H9 (cell line): ENCODE results near the gene LFNG. TPM values are rescaled to one million over a fixed set of nuclear protein-coding genes. Genes with fewer than 3 reads are reported as not detected.

Source experiments
- DNase-seq: peaks from one replicate; pipeline ENCODE4 v3.0.0-alpha.2; 2017
- H2AFZ ChIP-seq: one replicate; pipeline ENCODE4 v1.6.1; 2013; ENCODE audit warnings: mild to moderate bottlenecking, low read length, control low read depth, moderate library complexity
- H2AK5ac ChIP-seq: 2 replicates; pipeline ENCODE4 v1.6.1; 2013; ENCODE audit warnings: low read length, control low read depth, mixed read lengths; ENCODE audit not compliant: insufficient read length
- H2BK120ac ChIP-seq: one replicate; pipeline ENCODE4 v1.6.1; 2013; ENCODE audit warnings: low read depth, mild to moderate bottlenecking, low read length, control low read depth, inconsistent platforms; ENCODE audit not compliant: poor library complexity, severe bottlenecking
- H2BK12ac ChIP-seq: 2 replicates; pipeline ENCODE4 v1.6.1; 2013; ENCODE audit warnings: low read length, control low read depth, mixed read lengths, low read depth; ENCODE audit not compliant: insufficient read length
- H2BK15ac ChIP-seq: 2 replicates; pipeline ENCODE4 v1.6.1; 2013; ENCODE audit warnings: low read depth, low read length, control low read depth
- H2BK20ac ChIP-seq: one replicate; pipeline ENCODE4 v1.6.1; 2013; ENCODE audit warnings: low read depth, mild to moderate bottlenecking, low read length, control low read depth, inconsistent platforms; ENCODE audit not compliant: poor library complexity, severe bottlenecking
- H2BK5ac ChIP-seq: 2 replicates; pipeline ENCODE4 v1.6.1; 2013; ENCODE audit warnings: low read length, control low read depth, mixed read lengths; ENCODE audit not compliant: insufficient read length
- H3K14ac ChIP-seq: 2 replicates; pipeline ENCODE4 v1.6.1; 2013; ENCODE audit warnings: low read length, control low read depth; ENCODE audit not compliant: insufficient read depth
- H3K18ac ChIP-seq: 2 replicates; pipeline ENCODE4 v1.6.1; 2013; ENCODE audit warnings: low read depth, mild to moderate bottlenecking, mixed read lengths, low read length, control low read depth; ENCODE audit not compliant: insufficient read length
- H3K23ac ChIP-seq: 2 replicates; pipeline ENCODE4 v1.6.1; 2013; ENCODE audit warnings: low read length, control low read depth, mixed read lengths, low read depth; ENCODE audit not compliant: insufficient read length
- H3K23me2 ChIP-seq: 2 replicates; pipeline ENCODE4 v1.6.1; 2013; ENCODE audit warnings: low read depth, mild to moderate bottlenecking, mixed read lengths, low read length, control low read depth; ENCODE audit not compliant: insufficient read length, poor library complexity, severe bottlenecking
- H3K27ac ChIP-seq: 2 replicates; pipeline ENCODE4 v1.5.1; 2013; ENCODE audit warnings: low read length, control low read depth, mixed read lengths, low read depth; ENCODE audit not compliant: insufficient read length
- H3K27me3 ChIP-seq: 2 replicates; pipeline ENCODE4 v1.6.1; 2013; ENCODE audit warnings: low read length, control low read depth, inconsistent platforms; ENCODE audit not compliant: insufficient read depth
- H3K4ac ChIP-seq: 2 replicates; pipeline ENCODE4 v1.6.1; 2013; ENCODE audit warnings: low read depth, mild to moderate bottlenecking, control low read depth, inconsistent platforms, low read length, moderate library complexity
- H3K4me1 ChIP-seq: 2 replicates; pipeline ENCODE4 v1.6.1; 2013; ENCODE audit warnings: low read length, control low read depth, inconsistent platforms; ENCODE audit not compliant: insufficient read depth
- H3K4me2 ChIP-seq: 2 replicates; pipeline ENCODE4 v1.6.1; 2013; ENCODE audit warnings: low read length, control low read depth, mixed read lengths; ENCODE audit not compliant: insufficient read length, insufficient read depth
- H3K56ac ChIP-seq: 2 replicates; pipeline ENCODE4 v1.6.1; 2013; ENCODE audit warnings: low read depth, mild to moderate bottlenecking, mixed read lengths, low read length, control low read depth; ENCODE audit not compliant: insufficient read length
- H3K79me1 ChIP-seq: 2 replicates; pipeline ENCODE4 v1.6.1; 2013; ENCODE audit warnings: low read depth, mild to moderate bottlenecking, moderate library complexity, low read length, control low read depth, inconsistent platforms; ENCODE audit not compliant: insufficient read depth, poor library complexity, severe bottlenecking
- H3K79me2 ChIP-seq: 2 replicates; pipeline ENCODE4 v1.6.1; 2013; ENCODE audit warnings: low read length, control low read depth, inconsistent platforms; ENCODE audit not compliant: insufficient read depth
- H3K9ac ChIP-seq: 2 replicates; pipeline ENCODE4 v1.6.1; 2013; ENCODE audit warnings: low read length, control low read depth, mixed read lengths; ENCODE audit not compliant: insufficient read length; ENCODE audit errors: extremely low read depth
- H3K9me3 ChIP-seq: one replicate; pipeline ENCODE4 v1.6.1; 2013; ENCODE audit warnings: low read depth, low read length, inconsistent platforms; ENCODE audit not compliant: control insufficient read depth
- H3T11ph ChIP-seq: one replicate; pipeline ENCODE4 v1.6.1; 2013; ENCODE audit warnings: mild to moderate bottlenecking, low read length, control low read depth, inconsistent platforms
- H4K20me1 ChIP-seq: one replicate; pipeline ENCODE4 v1.6.1; 2013; ENCODE audit not compliant: control insufficient read depth, insufficient read length, insufficient read depth
- H4K5ac ChIP-seq: 2 replicates; pipeline ENCODE4 v1.6.1; 2013; ENCODE audit warnings: low read depth, mild to moderate bottlenecking, mixed read lengths, low read length, control low read depth; ENCODE audit not compliant: insufficient read length
- H4K8ac ChIP-seq: replicated peaks from 2 replicates; pipeline ENCODE4 v1.6.1; 2013; ENCODE audit warnings: low read length, control low read depth, mixed read lengths, low read depth; ENCODE audit not compliant: insufficient read length
- H4K91ac ChIP-seq: 2 replicates; pipeline ENCODE4 v1.6.1; 2013; ENCODE audit warnings: low read depth, mild to moderate bottlenecking, moderate library complexity, mixed read lengths, low read length, control low read depth; ENCODE audit not compliant: insufficient read length
- H3K27ac Mint-ChIP-seq, 3 experiments: 2 replicates in 2 of 3; 3 replicates in 1 of 3; pipeline ENCODE4 v1.8.0; 2020 to 2021; ENCODE audit warnings: mixed read lengths in 3 of 3, mild to moderate bottlenecking in 1 of 3, moderate library complexity in 1 of 3
- H3K27me3 Mint-ChIP-seq: 2 replicates; pipeline ENCODE4 v1.8.0; 2021; ENCODE audit warnings: low read depth, mild to moderate bottlenecking, moderate library complexity, mixed read lengths
- H3K36me3 Mint-ChIP-seq, 3 experiments: 2 replicates in 2 of 3; 3 replicates in 1 of 3; pipeline ENCODE4 v1.8.0; 2020 to 2021; ENCODE audit warnings: low read depth in 3 of 3, mixed read lengths in 3 of 3; ENCODE audit not compliant: insufficient read depth in 1 of 3
- H3K4me1 Mint-ChIP-seq, 2 experiments: 2 replicates each; pipeline ENCODE4 v1.8.0; 2020; ENCODE audit warnings: mixed read lengths in 2 of 2
- H3K4me3 Mint-ChIP-seq, 2 experiments: 2 replicates in 1 of 2; 3 replicates in 1 of 2; pipeline ENCODE4 v1.8.0; 2020 to 2021; ENCODE audit warnings: mild to moderate bottlenecking in 2 of 2, mixed read lengths in 2 of 2, moderate library complexity in 1 of 2
- H3K9me3 Mint-ChIP-seq, 2 experiments: 2 replicates in 1 of 2; 3 replicates in 1 of 2; pipeline ENCODE4 v1.8.0; 2020; ENCODE audit warnings: mild to moderate bottlenecking in 2 of 2, mixed read lengths in 2 of 2, moderate library complexity in 1 of 2
- CTCF ChIP-seq: fragments of 200-600 bp; sonication (generic); conservative IDR thresholded peaks from 3 replicates; pipeline ENCODE4 v1.8.0; 2021; ENCODE audit warnings: antibody characterized with exemption, mild to moderate bottlenecking
- WGBS: extraction: QIAGEN DNeasy Blood & Tissue Kit; methylation state at CpG from one replicate; pipeline ENCODE4 v1.1.7; 2013; ENCODE audit warnings: missing lambda C conversion rate, low lambda C conversion rate, mixed read lengths; ENCODE audit not compliant: insufficient read length; ENCODE audit errors: extremely low coverage; 5-methylcytosine and 5-hydroxymethylcytosine counted together
- total RNA-seq: library from RNA; stranded (reverse); gene quantifications from 2 replicates; pipeline ENCODE4 v1.2.1, GENCODE V29; 2021

Gene LFNG
- total RNA-seq, 1 experiment from 2014 or later: 52.9 TPM

- no peak overlapping the region for H3K4me2 ChIP-seq
- Mint-ChIP-seq H3K4me1 (peaks cover 9 to 15% of the 10 kb centered on the region in 2 experiments), H3K9me3 (no peaks in the 10 kb centered on the region), H3K27me3 (no peaks in the 10 kb centered on the region), H3K4me3 (no peak overlapping the region), H3K27ac (no peak overlapping the region), H3K36me3 (peaks cover 0 to 5% (median 2%) of the 10 kb centered on the region in 3 experiments; a peak in 3 of 7 replicates)
- H3K23ac ChIP-seq: no peak overlapping the region
- H4K91ac ChIP-seq: no peak overlapping the region
- WGBS: no CpG with 5 or more reads among the region's 8 CpGs
- H2BK12ac ChIP-seq: no peak overlapping the region
- H3K4ac ChIP-seq: no peak overlapping the region
- no peak overlapping the region for H2BK15ac ChIP-seq
- H4K8ac ChIP-seq: no peak overlapping the region
- H3K56ac ChIP-seq: no peak overlapping the region
- no peaks in the 10 kb centered on the region for H4K20me1 ChIP-seq
- H3K23me2 ChIP-seq: no peaks in the 10 kb centered on the region
- H2BK5ac ChIP-seq: no peak overlapping the region
- no peak overlapping the region for H3T11ph ChIP-seq
- no peak overlapping the region for H2BK120ac ChIP-seq
- H3K27ac ChIP-seq: no peak overlapping the region
- H2AFZ ChIP-seq: no peak overlapping the region
- H3K4me1 ChIP-seq: no peaks in the 10 kb centered on the region
- no peak overlapping the region for H2AK5ac ChIP-seq
- TF ChIP-seq CTCF: no peak
- no peak overlapping the region for H3K18ac ChIP-seq
- H3K79me2 ChIP-seq: no peaks in the 10 kb centered on the region
- H3K14ac ChIP-seq: no peak overlapping the region
- H3K9ac ChIP-seq: no peak overlapping the region
- no peak for DNase-seq
- no peaks in the 10 kb centered on the region for H3K79me1 ChIP-seq
- no peak overlapping the region for H4K5ac ChIP-seq
- H3K27me3 ChIP-seq: no peaks in the 10 kb centered on the region
- no peaks in the 10 kb centered on the region for H3K9me3 ChIP-seq
- H2BK20ac ChIP-seq: no peak overlapping the region
Observed at GRCh38 chr7:2566348-2566889, 46.8 kb downstream of the LFNG start.
